H1 (cell line): ENCODE results near the gene ABCA9. TPM values are rescaled to one million over a fixed set of nuclear protein-coding genes. Genes with fewer than 3 reads are reported as not detected.

Experiments used
- CTCF ChIA-PET: fragments of 300-600 bp; sonication (Branson Sonifier 250); formaldehyde crosslinking; loops from one replicate; lab custom pipeline; 2021; ENCODE audit not compliant: partially characterized antibody; lab: Charles Lee
- POLR2A ChIA-PET: fragments of 300-600 bp; sonication (Branson Sonifier 250); formaldehyde crosslinking; loops from one replicate; lab custom pipeline; 2021; ENCODE audit warnings: inconsistent platforms; ENCODE audit not compliant: partially characterized antibody; lab: Charles Lee
- DNase-seq, 2 experiments: peaks; one replicate each; pipeline versions ENCODE4 v3.0.0 to v3.0.0-alpha.2; 2010 to 2022; ENCODE audit warnings: low spot score in 2 of 2, low read depth in 1 of 2, mixed read lengths in 1 of 2
- FAIRE-seq: peaks from 2 replicates; lab custom pipeline; 2011; peaks lifted over from hg19 to GRCh38; lab: Jason Lieb, UNC
- H2AFZ ChIP-seq: 2 replicates; pipeline ENCODE4 v1.8.1; 2012; ENCODE audit warnings: low read length, inconsistent platforms
- H2AK5ac ChIP-seq: 2 replicates; pipeline ENCODE4 v1.6.1; 2013; ENCODE audit warnings: low read depth, low read length
- H2BK120ac ChIP-seq: replicated peaks from 2 replicates; pipeline ENCODE3; 2013; ENCODE audit warnings: low read depth, low read length, inconsistent platforms
- H2BK12ac ChIP-seq: 2 replicates; pipeline ENCODE4 v1.6.1; 2013; ENCODE audit warnings: low read depth, low read length
- H2BK15ac ChIP-seq: 2 replicates; pipeline ENCODE4 v1.6.1; 2013; ENCODE audit warnings: low read length
- H2BK20ac ChIP-seq: 2 replicates; pipeline ENCODE4 v1.6.1; 2013; ENCODE audit warnings: low read length
- H2BK5ac ChIP-seq: 2 replicates; pipeline ENCODE4 v1.6.1; 2013; ENCODE audit warnings: low read depth, low read length
- H3K14ac ChIP-seq: 2 replicates; pipeline ENCODE4 v1.6.1; 2013; ENCODE audit warnings: inconsistent platforms; ENCODE audit not compliant: insufficient read length
- H3K18ac ChIP-seq: 2 replicates; pipeline ENCODE4 v1.6.1; 2013; ENCODE audit warnings: low read length; ENCODE audit errors: extremely low read depth
- H3K23ac ChIP-seq: 2 replicates; pipeline ENCODE4 v1.6.1; 2013; ENCODE audit warnings: inconsistent platforms; ENCODE audit not compliant: insufficient read length
- H3K23me2 ChIP-seq: 2 replicates; pipeline ENCODE4 v1.6.1; 2013; ENCODE audit warnings: low read depth, low read length
- H3K27ac ChIP-seq: 2 replicates; pipeline ENCODE4 v1.6.1; 2011; ENCODE audit warnings: low read depth, low read length, inconsistent platforms
- H3K27me3 ChIP-seq, 4 experiments: replicated peaks in 1 of 4; 1 replicate in 1 of 4; 2 replicates in 3 of 4; pipeline versions ENCODE4 v1.6.1 to v1.8.1; 2011 to 2013; ENCODE audit warnings: low read length in 3 of 4, mild to moderate bottlenecking in 3 of 4, inconsistent platforms in 2 of 4, mixed read lengths in 2 of 4, moderate library complexity in 1 of 4; ENCODE audit not compliant: control insufficient read depth in 3 of 4, insufficient read depth in 3 of 4; ENCODE audit errors: extremely low read depth in 1 of 4
- H3K36me3 ChIP-seq, 4 experiments: 2 replicates each; pipeline versions ENCODE4 v1.6.1 to v1.8.1; 2011 to 2013; ENCODE audit warnings: mild to moderate bottlenecking in 4 of 4, low read length in 3 of 4, moderate library complexity in 2 of 4, control low read depth in 1 of 4, inconsistent platforms in 1 of 4; ENCODE audit not compliant: insufficient read depth in 4 of 4, control insufficient read depth in 2 of 4
- H3K4ac ChIP-seq: replicated peaks from 2 replicates; pipeline ENCODE3; 2013; ENCODE audit warnings: low read length, low read depth, mixed read lengths, inconsistent platforms; ENCODE audit not compliant: insufficient read length
- H3K4me1 ChIP-seq, 4 experiments: replicated peaks in 1 of 4; 1 replicate in 1 of 4; 2 replicates in 3 of 4; pipeline versions ENCODE4 v1.6.1 to v1.8.1; 2011 to 2013; ENCODE audit warnings: low read length in 3 of 4, inconsistent platforms in 2 of 4, mixed read lengths in 1 of 4; ENCODE audit not compliant: insufficient read depth in 4 of 4, control insufficient read depth in 3 of 4
- H3K4me2 ChIP-seq, 2 experiments: 2 replicates each; pipeline versions ENCODE4 v1.6.1 to v1.8.1; 2011 to 2013; ENCODE audit warnings: low read depth in 2 of 2, low read length in 2 of 2, control low read depth in 1 of 2, inconsistent platforms in 1 of 2, mild to moderate bottlenecking in 1 of 2; ENCODE audit not compliant: insufficient read depth in 1 of 2
- H3K4me3 ChIP-seq, 4 experiments: fragments of 200-600, 300-600 bp in 1 of 4; sonication (generic), shearing (Covaris generic), sonication (Bioruptor Twin) in 1 of 4; 2 replicates each; pipeline versions ENCODE4 v1.5.1 to v1.8.1; 2011 to 2016; ENCODE audit warnings: low read length in 4 of 4, low read depth in 3 of 4, control low read depth in 2 of 4, inconsistent platforms in 2 of 4, mild to moderate bottlenecking in 2 of 4, mixed read lengths in 1 of 4, moderate library complexity in 1 of 4; ENCODE audit not compliant: insufficient read depth in 2 of 4; ENCODE audit errors: extremely low read depth in 1 of 4
- H3K56ac ChIP-seq: replicated peaks from 2 replicates; pipeline ENCODE3; 2013; ENCODE audit warnings: low read depth, mild to moderate bottlenecking, mixed read lengths, low read length, inconsistent platforms; ENCODE audit not compliant: insufficient read length
- H3K79me1 ChIP-seq: 2 replicates; pipeline ENCODE4 v1.6.1; 2013; ENCODE audit warnings: low read depth, low read length, control low read depth
- H3K79me2 ChIP-seq, 2 experiments: 2 replicates each; pipeline versions ENCODE4 v1.6.1 to v1.8.1; 2012 to 2013; ENCODE audit warnings: low read length in 2 of 2, mild to moderate bottlenecking in 2 of 2, inconsistent platforms in 1 of 2; ENCODE audit not compliant: insufficient read depth in 2 of 2, control insufficient read depth in 1 of 2
- H3K9ac ChIP-seq, 4 experiments: replicated peaks in 1 of 4; 1 replicate in 1 of 4; 2 replicates in 3 of 4; pipeline versions ENCODE4 v1.6.1 to v1.8.1; 2011 to 2013; ENCODE audit warnings: low read depth in 3 of 4, low read length in 3 of 4, control low read depth in 2 of 4, mild to moderate bottlenecking in 2 of 4, moderate library complexity in 2 of 4, inconsistent platforms in 1 of 4; ENCODE audit errors: extremely low read depth in 1 of 4
- H3K9me3 ChIP-seq, 2 experiments: 2 replicates each; pipeline versions ENCODE4 v1.6.1 to v1.8.1; 2012 to 2013; ENCODE audit warnings: mild to moderate bottlenecking in 2 of 2, moderate library complexity in 2 of 2, control low read depth in 1 of 2, inconsistent platforms in 1 of 2, low read depth in 1 of 2, low read length in 1 of 2, mixed read lengths in 1 of 2; ENCODE audit not compliant: insufficient read depth in 2 of 2
- H4K20me1 ChIP-seq, 2 experiments: replicated peaks in 1 of 2; 2 replicates each; pipeline versions ENCODE3 to v1.8.1; 2011 to 2013; ENCODE audit warnings: inconsistent platforms in 2 of 2, low read length in 2 of 2, mild to moderate bottlenecking in 1 of 2; ENCODE audit not compliant: insufficient read depth in 2 of 2, control insufficient read depth in 1 of 2
- H4K5ac ChIP-seq: 2 replicates; pipeline ENCODE4 v1.6.1; 2013; ENCODE audit warnings: low read length, low read depth, mixed read lengths, inconsistent platforms; ENCODE audit not compliant: insufficient read length
- H4K8ac ChIP-seq: 2 replicates; pipeline ENCODE4 v1.8.0; 2013; ENCODE audit warnings: mild to moderate bottlenecking, moderate library complexity, low read length, inconsistent platforms; ENCODE audit not compliant: insufficient read depth; ENCODE audit errors: extremely low read depth
- H4K91ac ChIP-seq: replicated peaks from 2 replicates; pipeline ENCODE3; 2013; ENCODE audit warnings: low read length, mixed read lengths, inconsistent platforms; ENCODE audit not compliant: insufficient read length
- BACH1 ChIP-seq: IDR thresholded peaks from 2 replicates; pipeline ENCODE4 v1.6.1; 2012; ENCODE audit warnings: low read length, improper control_type of control experiment
- CEBPB ChIP-seq: IDR thresholded peaks from 2 replicates; pipeline ENCODE4 v1.6.1; 2012; ENCODE audit warnings: low read depth, low read length
- JUND ChIP-seq: IDR thresholded peaks from 2 replicates; pipeline ENCODE4 v1.6.1; 2011; ENCODE audit warnings: mild to moderate bottlenecking, improper control_type of control experiment, low read length
- KDM1A ChIP-seq: fragments of 200-600, 300-600 bp; sonication (generic); IDR thresholded peaks from 2 replicates; pipeline ENCODE4 v1.7.1; 2016; ENCODE audit warnings: mild to moderate bottlenecking, low read length, borderline replicate concordance
- KDM5A ChIP-seq: fragments of 200-600 bp; IDR thresholded peaks from 2 replicates; pipeline ENCODE4 v1.7.1; 2012; ENCODE audit warnings: mild to moderate bottlenecking, low read length, inconsistent platforms, mixed read lengths
- MAFK ChIP-seq: IDR thresholded peaks from 2 replicates; pipeline ENCODE4 v1.6.1; 2012; ENCODE audit warnings: low read depth, mild to moderate bottlenecking, improper control_type of control experiment, low read length
- NANOG ChIP-seq: IDR thresholded peaks from 2 replicates; pipeline ENCODE4 v1.6.1; 2011; ENCODE audit warnings: low read length, low read depth, mild to moderate bottlenecking, inconsistent platforms; ENCODE audit not compliant: insufficient read depth, poor library complexity, severe bottlenecking
- PHF8 ChIP-seq: fragments of 200-600 bp; sonication (generic); conservative IDR thresholded peaks from 2 replicates; pipeline ENCODE4 v1.7.1; 2012; ENCODE audit warnings: low read depth, mild to moderate bottlenecking, inconsistent platforms, low read length, moderate library complexity
- POLR2A ChIP-seq, 2 experiments: IDR thresholded peaks; 1 replicate in 1 of 2; 2 replicates in 1 of 2; pipeline ENCODE4 v1.6.1; 2011; ENCODE audit warnings: low read depth in 2 of 2, low read length in 2 of 2, mild to moderate bottlenecking in 2 of 2; ENCODE audit errors: control extremely low read depth in 1 of 2
- SUZ12 ChIP-seq: fragments of 200-600 bp; sonication (generic); IDR thresholded peaks from 2 replicates; pipeline ENCODE4 v1.6.1; 2012; ENCODE audit warnings: mild to moderate bottlenecking, inconsistent platforms, low read length, moderate library complexity, mixed read lengths
- TCF12 ChIP-seq: IDR thresholded peaks from 2 replicates; pipeline ENCODE4 v1.6.1; 2011; ENCODE audit warnings: low read depth, mild to moderate bottlenecking, low read length
- TEAD4 ChIP-seq: IDR thresholded peaks from 2 replicates; pipeline ENCODE4 v1.6.1; 2012; ENCODE audit warnings: low read depth, low read length, inconsistent platforms, mixed read lengths
- ZNF274 ChIP-seq: IDR thresholded peaks from 2 replicates; pipeline ENCODE4 v1.7.0; 2012; ENCODE audit warnings: low read length, borderline replicate concordance; ENCODE audit errors: extremely low read depth
- WGBS, 2 experiments: shearing (Covaris generic) in 1 of 2; methylation state at CpG; one replicate each; pipeline versions ENCODE4 v1.1.6 to v1.1.7; 2013 to 2015; ENCODE audit warnings: low lambda C conversion rate in 2 of 2, mixed read lengths in 2 of 2, inconsistent platforms in 1 of 2, low coverage in 1 of 2, missing lambda C conversion rate in 1 of 2; ENCODE audit not compliant: insufficient replicate concordance in 2 of 2, insufficient coverage in 1 of 2, insufficient read length in 1 of 2; ENCODE audit errors: extremely low coverage in 1 of 2, missing lambda C conversion rate in 1 of 2; 5-methylcytosine and 5-hydroxymethylcytosine counted together
- polyA plus RNA-seq, 7 experiments: library from polyadenylated mRNA; depleted of rRNA in 3 of 7; stranded (reverse) in 5 of 7; unstranded in 2 of 7; fragments of >200 nt in 5 of 7; fragments of 200-250 nt in 2 of 7; gene quantifications; 1 replicate in 5 of 7; 2 replicates in 1 of 7; 4 replicates in 1 of 7; pipeline versions ENCODE4 v1.2.1 to v1.2.3, GENCODE V29; 2011 to 2013; ENCODE audit warnings: missing spikeins in 2 of 7, mixed read lengths in 2 of 7
- total RNA-seq: library from RNA; stranded (reverse); fragmentation: NEBNext Ultra II Directional; extraction: Animal tissue kit (Norgen Biotek cat#: 25700); gene quantifications from 2 replicates; pipeline ENCODE4 v1.2.1, GENCODE V29; 2021

The ABCA9 gene
- total and polyA plus RNA-seq, 2 of the 8 experiments (the other 6 are each of a cell fraction or from before 2014, with no cell fraction given) = not detected

GRCh38 chr17:69018687-69019086 is 42.0 kb downstream of the ABCA9 start:
- no peak overlapping the region for H3K4ac ChIP-seq
- no peak overlapping the region for H2BK5ac ChIP-seq
- no peak for DNase-seq
- H4K91ac ChIP-seq = no peak overlapping the region
- no peak overlapping the region for H2BK20ac ChIP-seq
- no peaks in the 10 kb centered on the region for H4K20me1 ChIP-seq
- H4K5ac ChIP-seq = no peak overlapping the region
- no peak overlapping the region for H3K4me3 ChIP-seq
- no peak overlapping the region for H2AK5ac ChIP-seq
- H3K23me2 ChIP-seq = no peaks in the 10 kb centered on the region
- no peak overlapping the region for H2BK120ac ChIP-seq
- no peak overlapping the region for H3K23ac ChIP-seq
- H3K27me3 ChIP-seq = no peaks in the 10 kb centered on the region; a peak in 1 of 7 replicates
- ChIA-PET POLR2A (no interaction called here), CTCF (interaction anchor here (1.0 kb wide), 1 partner anchor 229 kb away, joined by 3 read pairs; no protein-coding TSS in a partner anchor)
- WGBS, 2 experiments = 84% methylated on average over 1 of the region's 1 CpG; no CpG with 5 or more reads in 1 of the 2 experiments
- no peaks in the 10 kb centered on the region for H3K36me3 ChIP-seq
- no peak overlapping the region for H2BK15ac ChIP-seq
- no peak overlapping the region for H3K56ac ChIP-seq
- no peak overlapping the region for H4K8ac ChIP-seq
- no peak overlapping the region for H3K14ac ChIP-seq
- no peak overlapping the region for H3K27ac ChIP-seq
- no peak overlapping the region for H2AFZ ChIP-seq
- no peaks in the 10 kb centered on the region for H3K79me1 ChIP-seq
- FAIRE-seq = no peak
- no peak overlapping the region for H2BK12ac ChIP-seq
- H3K18ac ChIP-seq = no peak overlapping the region
- no peaks in the 10 kb centered on the region for H3K79me2 ChIP-seq
- no peak overlapping the region for H3K9ac ChIP-seq
- TF ChIP-seq POLR2A (IDR thresholded peaks at IDR 0.05; ENCODE audit: control extremely low read depth in 1 of 2, low read depth in 2 of 2, low read length in 2 of 2) = no peak
- TF ChIP-seq SUZ12 = no peak
- TF ChIP-seq KDM1A = no peak
- no peak for TF ChIP-seq ZNF274
- TF ChIP-seq TEAD4 = no peak
- TF ChIP-seq MAFK = no peak
- TF ChIP-seq CEBPB = no peak
- no peak for TF ChIP-seq BACH1
- TF ChIP-seq JUND = no peak
- TF ChIP-seq PHF8 = no peak
- TF ChIP-seq NANOG = no peak
- no peak for TF ChIP-seq KDM5A
- no peak for TF ChIP-seq TCF12
- no peaks in the 10 kb centered on the region for H3K9me3 ChIP-seq
- H3K4me1 ChIP-seq = no peaks in the 10 kb centered on the region
- no peak overlapping the region for H3K4me2 ChIP-seq
